ENCODE measurements around the gene ANKRD2. TPM values are rescaled to one million over a fixed set of nuclear protein-coding genes. Genes with fewer than 3 reads are reported as not detected.

The ANKRD2 gene
- total RNA-seq, 1 experiment from 2014 or later, result 0.98 TPM

DNA sequence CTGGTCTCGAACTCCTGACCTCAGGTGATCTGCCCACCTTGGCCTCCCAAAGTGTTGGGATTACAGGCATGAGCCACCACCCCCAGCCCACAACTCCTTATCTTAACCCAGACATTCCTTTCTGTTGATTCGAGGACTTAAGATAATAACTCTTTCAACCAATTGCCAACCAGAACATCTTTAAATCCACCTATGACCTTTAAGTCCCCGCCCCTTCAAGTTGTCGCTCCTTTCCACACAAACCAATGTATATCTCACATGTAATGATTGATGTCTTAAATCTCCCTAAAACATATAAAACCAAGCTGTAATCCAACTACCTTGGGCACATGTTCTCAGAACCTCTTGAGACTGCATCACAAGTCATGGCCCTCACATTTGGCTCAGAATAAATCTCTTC lies 7.8 kb upstream of the ANKRD2 start:
- Histone ChIP-seq H3K36me3 (ENCODE audit: control insufficient read depth, insufficient read depth, low read length) (no peaks in the 10 kb centered on the region), H3K9me3 (ENCODE audit: control insufficient read depth, insufficient read depth, low read depth, low read length) (no peaks in the 10 kb centered on the region), H3K27me3 (ENCODE audit: control insufficient read depth, insufficient read depth, low read length) (no peaks in the 10 kb centered on the region), H3K27ac (ENCODE audit: low read length) (no peak overlapping the region), H3K4me1 (ENCODE audit: control insufficient read depth, insufficient read depth, low read length) (0 out of 2 replicates have a peak, but pooled peaks cover 6% of the 10 kb centered on the region), H3K4me3 (ENCODE audit: low read depth in 2 of 2, low read length in 2 of 2) (no peak overlapping the region)
- in situ Hi-C loops (cut with HindIII; ENCODE audit: low pct_unique_long_range_greater_than_20kb, low sequenced_read_pairs), result no loop called here
- DNase-seq (ENCODE audit: low read depth, low spot score), result no peak
- TF ChIP-seq TCF7L2 (IDR thresholded peaks at IDR 0.05; ENCODE audit: low read depth, low read length) (no peak), REST (IDR thresholded peaks at IDR 0.05; ENCODE audit: insufficient read depth in 1 of 2, low read depth in 2 of 2, low read length in 1 of 2) (no peak), POLR2AphosphoS5 (IDR thresholded peaks at IDR 0.05; ENCODE audit: low read depth, low read length) (no peak), SIN3A (IDR thresholded peaks at IDR 0.05; ENCODE audit: borderline replicate concordance, insufficient read depth, low read depth, low read length) (no peak)
- TF ChIP-seq, protein P1, sequence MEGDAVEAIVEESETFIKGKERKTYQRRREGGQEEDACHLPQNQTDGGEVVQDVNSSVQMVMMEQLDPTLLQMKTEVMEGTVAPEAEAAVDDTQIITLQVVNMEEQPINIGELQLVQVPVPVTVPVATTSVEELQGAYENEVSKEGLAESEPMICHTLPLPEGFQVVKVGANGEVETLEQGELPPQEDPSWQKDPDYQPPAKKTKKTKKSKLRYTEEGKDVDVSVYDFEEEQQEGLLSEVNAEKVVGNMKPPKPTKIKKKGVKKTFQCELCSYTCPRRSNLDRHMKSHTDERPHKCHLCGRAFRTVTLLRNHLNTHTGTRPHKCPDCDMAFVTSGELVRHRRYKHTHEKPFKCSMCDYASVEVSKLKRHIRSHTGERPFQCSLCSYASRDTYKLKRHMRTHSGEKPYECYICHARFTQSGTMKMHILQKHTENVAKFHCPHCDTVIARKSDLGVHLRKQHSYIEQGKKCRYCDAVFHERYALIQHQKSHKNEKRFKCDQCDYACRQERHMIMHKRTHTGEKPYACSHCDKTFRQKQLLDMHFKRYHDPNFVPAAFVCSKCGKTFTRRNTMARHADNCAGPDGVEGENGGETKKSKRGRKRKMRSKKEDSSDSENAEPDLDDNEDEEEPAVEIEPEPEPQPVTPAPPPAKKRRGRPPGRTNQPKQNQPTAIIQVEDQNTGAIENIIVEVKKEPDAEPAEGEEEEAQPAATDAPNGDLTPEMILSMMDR (IDR thresholded peaks at IDR 0.05), result no peak
- ChIA-PET CTCF (interaction anchor here (0.6 kb wide), 1 partner anchor 30 kb away, joined by 6 read pairs; no protein-coding TSS in a partner anchor), POLR2A (no interaction called here)
- no TSS peak for BruUV-seq (replicated peaks)
- intact Hi-C loops (cut with micrococcal nuclease; ENCODE audit: unreplicated experiment), result no loop called here
- ATAC-seq, result no peak

- H3K4me3 ChIP-seq (ENCODE audit: low read depth in 2 of 2, low read length in 2 of 2), result no peak overlapping the region
- ChIA-PET CTCF (no interaction called here), POLR2A (no interaction called here)
- peak overlapping the region; percentile 30; the same call in 1 of the 2 replicates for H3K27ac ChIP-seq (ENCODE audit: low read length)
- H3K4me1 ChIP-seq (ENCODE audit: control insufficient read depth, insufficient read depth, low read length), result peaks cover 17% of the 10 kb centered on the region
- TF ChIP-seq, protein P1 (IDR thresholded peaks at IDR 0.05), result no peak
- no peak for TF ChIP-seq SIN3A (IDR thresholded peaks at IDR 0.05; ENCODE audit: borderline replicate concordance, insufficient read depth, low read depth, low read length)
- no peak for TF ChIP-seq REST (IDR thresholded peaks at IDR 0.05; ENCODE audit: insufficient read depth in 1 of 2, low read depth in 2 of 2, low read length in 1 of 2)
- TF ChIP-seq POLR2AphosphoS5 (IDR thresholded peaks at IDR 0.05; ENCODE audit: low read depth, low read length), result no peak
- no peak for TF ChIP-seq TCF7L2 (IDR thresholded peaks at IDR 0.05; ENCODE audit: low read depth, low read length)
- H3K27me3 ChIP-seq (ENCODE audit: control insufficient read depth, insufficient read depth, low read length), result no peaks in the 10 kb centered on the region
- no TSS peak for BruUV-seq (replicated peaks)
- no peak for ATAC-seq
- DNase-seq (ENCODE audit: low read depth, low spot score), result no peak
- in situ Hi-C loops (cut with HindIII; ENCODE audit: low pct_unique_long_range_greater_than_20kb, low sequenced_read_pairs), result no loop called here
- no peaks in the 10 kb centered on the region for H3K9me3 ChIP-seq (ENCODE audit: control insufficient read depth, insufficient read depth, low read depth, low read length)
- H3K36me3 ChIP-seq (ENCODE audit: control insufficient read depth, insufficient read depth, low read length), result no peaks in the 10 kb centered on the region
- intact Hi-C loops (cut with micrococcal nuclease; ENCODE audit: unreplicated experiment), result no loop called here
Measured at GRCh38 chr10:97566336-97566996, 6.1 kb upstream of the ANKRD2 start.

All from Panc1 (cell line).